ENCODE data around the gene SIRT6. TPM values are rescaled to one million over a fixed set of nuclear protein-coding genes. Genes with fewer than 3 reads are reported as not detected.
"Not testable (repeated sequence)": the region's sequence is repeated elsewhere in the genome, so short reads cannot be mapped to it uniquely, and the experiment has no call there.

SIRT6 gene
- total RNA-seq, 1 experiment from 2014 or later, result 33.2 TPM

GRCh38 chr19:4152241-4152998, 29.9 kb downstream of the SIRT6 start:
- BruUV-seq (replicated peaks), result no TSS peak
- ChIA-PET CTCF (interaction anchor here (0.6 to 3.1 kb wide), 2 partner anchors 13 to 123 kb away, joined by 3 to 13 read pairs; no protein-coding TSS in a partner anchor), POLR2A (no interaction called here)
- peaks cover 50% of the 10 kb centered on the region for H3K27me3 Mint-ChIP-seq (ENCODE audit: insufficient read depth, unreplicated experiment)
- no peak for DNase-seq (ENCODE audit: unreplicated experiment)
- no peak overlapping the region for H3K4me3 Mint-ChIP-seq (ENCODE audit: unreplicated experiment)
- intact Hi-C loops (cut with micrococcal nuclease), result no loop called here
- TF ChIP-seq, protein P1, sequence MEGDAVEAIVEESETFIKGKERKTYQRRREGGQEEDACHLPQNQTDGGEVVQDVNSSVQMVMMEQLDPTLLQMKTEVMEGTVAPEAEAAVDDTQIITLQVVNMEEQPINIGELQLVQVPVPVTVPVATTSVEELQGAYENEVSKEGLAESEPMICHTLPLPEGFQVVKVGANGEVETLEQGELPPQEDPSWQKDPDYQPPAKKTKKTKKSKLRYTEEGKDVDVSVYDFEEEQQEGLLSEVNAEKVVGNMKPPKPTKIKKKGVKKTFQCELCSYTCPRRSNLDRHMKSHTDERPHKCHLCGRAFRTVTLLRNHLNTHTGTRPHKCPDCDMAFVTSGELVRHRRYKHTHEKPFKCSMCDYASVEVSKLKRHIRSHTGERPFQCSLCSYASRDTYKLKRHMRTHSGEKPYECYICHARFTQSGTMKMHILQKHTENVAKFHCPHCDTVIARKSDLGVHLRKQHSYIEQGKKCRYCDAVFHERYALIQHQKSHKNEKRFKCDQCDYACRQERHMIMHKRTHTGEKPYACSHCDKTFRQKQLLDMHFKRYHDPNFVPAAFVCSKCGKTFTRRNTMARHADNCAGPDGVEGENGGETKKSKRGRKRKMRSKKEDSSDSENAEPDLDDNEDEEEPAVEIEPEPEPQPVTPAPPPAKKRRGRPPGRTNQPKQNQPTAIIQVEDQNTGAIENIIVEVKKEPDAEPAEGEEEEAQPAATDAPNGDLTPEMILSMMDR (IDR thresholded peaks at IDR 0.05; ENCODE audit: unreplicated experiment), result no peak
- H3K4me1 Mint-ChIP-seq (ENCODE audit: insufficient read depth, unreplicated experiment), result no peaks in the 10 kb centered on the region
- H3K27ac Mint-ChIP-seq (ENCODE audit: low read depth, unreplicated experiment), result no peak overlapping the region
- H3K36me3 Mint-ChIP-seq (ENCODE audit: insufficient read depth, unreplicated experiment), result no peaks in the 10 kb centered on the region
- no peaks in the 10 kb centered on the region for H3K9me3 Mint-ChIP-seq (ENCODE audit: unreplicated experiment)

DNA sequence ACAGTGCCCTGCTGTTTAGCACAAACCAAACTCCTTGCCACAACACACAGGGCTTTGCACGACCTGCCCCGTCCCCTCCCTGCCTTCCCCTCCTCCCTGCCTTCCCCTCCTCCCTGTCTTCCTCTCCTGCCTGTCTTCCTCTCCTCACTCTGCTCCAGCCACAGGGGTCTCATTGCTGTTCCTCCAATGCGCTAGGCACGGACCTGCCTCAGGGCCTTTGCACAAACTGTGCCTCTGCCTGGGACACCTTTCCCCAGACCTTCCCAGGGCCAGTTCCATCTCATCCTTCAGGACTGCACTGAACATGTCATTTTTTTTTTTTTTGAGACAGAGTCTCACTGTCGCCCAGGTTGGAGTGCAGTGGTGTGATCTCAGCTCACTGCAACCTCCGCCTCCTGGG, 30.7 kb downstream of the SIRT6 start:
- Mint-ChIP-seq H3K4me1 (ENCODE audit: insufficient read depth, unreplicated experiment) (no peaks in the 10 kb centered on the region), H3K27me3 (ENCODE audit: insufficient read depth, unreplicated experiment) (peaks cover 50% of the 10 kb centered on the region), H3K4me3 (ENCODE audit: unreplicated experiment) (no peak overlapping the region), H3K9me3 (ENCODE audit: unreplicated experiment) (no peaks in the 10 kb centered on the region), H3K27ac (ENCODE audit: low read depth, unreplicated experiment) (no peak overlapping the region), H3K36me3 (ENCODE audit: insufficient read depth, unreplicated experiment) (no peaks in the 10 kb centered on the region)
- no peak for DNase-seq (ENCODE audit: unreplicated experiment)
- intact Hi-C loops (cut with micrococcal nuclease), result no loop called here
- TF ChIP-seq, protein P1 (IDR thresholded peaks at IDR 0.05; ENCODE audit: unreplicated experiment), result no peak
- POLR2A ChIA-PET, result no interaction called here
- BruUV-seq (replicated peaks), result no TSS peak
- CTCF ChIA-PET, result interaction anchor here (0.6 kb wide), 1 partner anchor 124 kb away, joined by 3 read pairs; no protein-coding TSS in a partner anchor

GRCh38 chr19:4149518-4150288, 32.7 kb downstream of the SIRT6 start:
- H3K4me3 Mint-ChIP-seq (ENCODE audit: unreplicated experiment), result no peak overlapping the region
- intact Hi-C loops (cut with micrococcal nuclease), result no loop called here
- POLR2A ChIA-PET, result no interaction called here
- H3K9me3 Mint-ChIP-seq (ENCODE audit: unreplicated experiment), result no peaks in the 10 kb centered on the region
- no peaks in the 10 kb centered on the region for H3K36me3 Mint-ChIP-seq (ENCODE audit: insufficient read depth, unreplicated experiment)
- no peaks in the 10 kb centered on the region for H3K4me1 Mint-ChIP-seq (ENCODE audit: insufficient read depth, unreplicated experiment)
- no peak for DNase-seq (ENCODE audit: unreplicated experiment)
- H3K27me3 Mint-ChIP-seq (ENCODE audit: insufficient read depth, unreplicated experiment), result peaks cover 36% of the 10 kb centered on the region
- TF ChIP-seq, protein P1 (IDR thresholded peaks at IDR 0.05; ENCODE audit: unreplicated experiment), result no peak
- BruUV-seq (replicated peaks), result no TSS peak
- CTCF ChIA-PET, result no interaction called here
- no peak overlapping the region for H3K27ac Mint-ChIP-seq (ENCODE audit: low read depth, unreplicated experiment)

- no TSS peak for BruUV-seq (replicated peaks)
- H3K4me1 Mint-ChIP-seq (ENCODE audit: insufficient read depth, unreplicated experiment), result no peaks in the 10 kb centered on the region
- ChIA-PET CTCF (no interaction called here), POLR2A (no interaction called here)
- no peaks in the 10 kb centered on the region for H3K9me3 Mint-ChIP-seq (ENCODE audit: unreplicated experiment)
- H3K27me3 Mint-ChIP-seq (ENCODE audit: insufficient read depth, unreplicated experiment), result peaks cover 8% of the 10 kb centered on the region
- H3K36me3 Mint-ChIP-seq (ENCODE audit: insufficient read depth, unreplicated experiment), result no peaks in the 10 kb centered on the region
- no peak overlapping the region for H3K27ac Mint-ChIP-seq (ENCODE audit: low read depth, unreplicated experiment)
- intact Hi-C loops (cut with micrococcal nuclease), result no loop called here
- H3K4me3 Mint-ChIP-seq (ENCODE audit: unreplicated experiment), result no peak overlapping the region
- TF ChIP-seq, protein P1 (IDR thresholded peaks at IDR 0.05; ENCODE audit: unreplicated experiment), result no peak
- no peak for DNase-seq (ENCODE audit: unreplicated experiment)
These were observed 37.6 kb downstream of the SIRT6 start for GRCh38 chr19:4144666-4145249.

DNA sequence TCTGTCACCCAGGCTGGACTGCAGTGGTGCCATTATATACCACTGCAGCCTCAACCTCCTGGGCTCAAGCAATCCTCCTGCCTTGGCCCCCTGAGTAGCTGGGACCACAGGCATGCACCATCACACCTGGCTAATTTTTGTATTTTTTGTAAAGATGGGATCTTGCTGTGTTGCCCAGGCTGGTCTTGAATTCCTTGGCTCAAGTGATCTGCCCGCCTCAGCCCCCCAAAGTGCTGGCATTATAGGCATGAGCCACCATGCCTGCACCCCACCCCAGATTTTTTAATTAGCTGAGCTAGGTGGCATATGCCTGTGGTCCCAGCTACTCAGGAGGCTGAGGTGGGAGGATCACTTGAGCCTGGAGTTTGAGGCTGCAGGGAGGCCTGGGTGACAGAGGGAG, 39.4 kb downstream of the SIRT6 start:
- POLR2A ChIA-PET, result interaction anchor here (1.1 kb wide), 1 partner anchor 136 kb away, joined by 4 read pairs; the partner anchor contains the start of gene PIAS4
- intact Hi-C loops (cut with micrococcal nuclease); DNase-seq (ENCODE audit: unreplicated experiment); H3K4me3 Mint-ChIP-seq (ENCODE audit: unreplicated experiment); H3K27ac Mint-ChIP-seq (ENCODE audit: low read depth, unreplicated experiment); H3K9me3 Mint-ChIP-seq (ENCODE audit: unreplicated experiment); H3K36me3 Mint-ChIP-seq (ENCODE audit: insufficient read depth, unreplicated experiment); H3K27me3 Mint-ChIP-seq (ENCODE audit: insufficient read depth, unreplicated experiment); H3K4me1 Mint-ChIP-seq (ENCODE audit: insufficient read depth, unreplicated experiment); BruUV-seq (replicated peaks): not testable (repeated sequence)
- CTCF ChIA-PET, result interaction anchor here (0.6 to 1.0 kb wide), 2 partner anchors 10 to 12 kb away, joined by 3 to 4 read pairs; no protein-coding TSS in a partner anchor

Measured in MCF 10A (cell line).